ENCODE measurements around the gene TDRD5. TPM values are rescaled to one million over a fixed set of nuclear protein-coding genes. Genes with fewer than 3 reads are reported as not detected.

TDRD5 gene
- polyA plus RNA-seq, 2 of the 4 experiments (the other 2 are of a cell fraction): 0.26 to 0.37 TPM

GRCh38 chr1:179714623-179715022 lies 123.0 kb downstream of the TDRD5 start:
- Histone ChIP-seq H3K9me3 (peaks cover 39% of the 10 kb centered on the region; the same call in 2 of the 3 replicates), H3K4me1 (no peaks in the 10 kb centered on the region), H3K4me2 (no peak overlapping the region), H3K27ac (no peak overlapping the region), H3K4me3 (no peak overlapping the region)
- DNase-seq (ENCODE audit: low read depth in 1 of 2, low spot score in 1 of 2): no peak
- ATAC-seq: no peak
- ChIA-PET POLR2A (no interaction called here), CTCF (interaction anchor here (0.7 to 21.7 kb wide), 3 partner anchors 8 to 98 kb away, joined by 4 to 644 read pairs (median 12); no protein-coding TSS in a partner anchor)
- TF ChIP-seq BCL3 (IDR thresholded peaks at IDR 0.05) (no peak), MYC (IDR thresholded peaks at IDR 0.05; ENCODE audit: borderline replicate concordance, low read length) (no peak), RARB (CRISPR knock-in tag; IDR thresholded peaks at IDR 0.05) (no peak), EHF (CRISPR knock-in tag; IDR thresholded peaks at IDR 0.05) (no peak), SMC3 (IDR thresholded peaks at IDR 0.05) (no peak), HOXA7 (CRISPR knock-in tag; IDR thresholded peaks at IDR 0.05) (no peak), KDM5A (IDR thresholded peaks at IDR 0.05) (no peak), RFX5 (IDR thresholded peaks at IDR 0.05) (no peak), PBX3 (IDR thresholded peaks at IDR 0.05) (no peak), HOXB13 (CRISPR knock-in tag; IDR thresholded peaks at IDR 0.05; ENCODE audit: low read depth) (no peak), RNF2 (IDR thresholded peaks at IDR 0.05; ENCODE audit: borderline replicate concordance, low read depth) (no peak), POLR2A (IDR thresholded peaks at IDR 0.05; ENCODE audit: low read length) (no peak), MAFK (IDR thresholded peaks at IDR 0.05; ENCODE audit: partially characterized antibody) (no peak)
- FAIRE-seq: no peak

GRCh38 chr1:179719272-179719671 lies 127.6 kb downstream of the TDRD5 start:
- TF ChIP-seq FOXS1 (CRISPR knock-in tag; IDR thresholded peaks at IDR 0.05) (no peak), EP300 (IDR thresholded peaks at IDR 0.05) (no peak), RARB (CRISPR knock-in tag; IDR thresholded peaks at IDR 0.05) (no peak), TFCP2L1 (CRISPR knock-in tag; IDR thresholded peaks at IDR 0.05) (no peak), BHLHE40 (IDR thresholded peaks at IDR 0.05; ENCODE audit: low read depth, low read length) (no peak), RFX5 (IDR thresholded peaks at IDR 0.05) (no peak), POLR2A (IDR thresholded peaks at IDR 0.05; ENCODE audit: low read length) (no peak), ATOH8 (CRISPR knock-in tag; IDR thresholded peaks at IDR 0.05; ENCODE audit: low read depth) (no peak), HDAC2 (IDR thresholded peaks at IDR 0.05) (no peak), HOXB13 (CRISPR knock-in tag; IDR thresholded peaks at IDR 0.05; ENCODE audit: low read depth) (no peak), JUNB (IDR thresholded peaks at IDR 0.05) (no peak), MYC (IDR thresholded peaks at IDR 0.05; ENCODE audit: borderline replicate concordance, low read length) (no peak), PHF8 (IDR thresholded peaks at IDR 0.05; ENCODE audit: borderline replicate concordance, low read depth) (no peak)
- Histone ChIP-seq H3K9me3 (peaks cover 44% of the 10 kb centered on the region; the same call in 2 of the 3 replicates), H3K4me3 (no peak overlapping the region), H3K4me2 (no peak overlapping the region), H3K4me1 (no peaks in the 10 kb centered on the region), H3K27ac (no peak overlapping the region)
- ChIA-PET POLR2A (no interaction called here), CTCF (interaction anchor here (0.9 to 2.2 kb wide), 4 partner anchors 13 to 95 kb away, joined by 3 to 10 read pairs (median 5); no protein-coding TSS in a partner anchor)
- FAIRE-seq: no peak
- ATAC-seq: no peak
- DNase-seq (ENCODE audit: low read depth in 1 of 2, low spot score in 1 of 2): no peak

GRCh38 chr1:179728271-179728670 lies 136.6 kb downstream of the TDRD5 start:
- no peak for ATAC-seq

More at GRCh38 chr1:179728271-179728670, 136.6 kb downstream of the TDRD5 start:
- ChIA-PET CTCF (interaction anchor here (1.0 to 14.4 kb wide), 4 partner anchors 11 to 83 kb away, joined by 4 to 120 read pairs (median 32); no protein-coding TSS in a partner anchor), POLR2A (no interaction called here)
- Histone ChIP-seq H3K4me3 (no peak overlapping the region), H3K4me2 (no peak overlapping the region), H3K27ac (no peak overlapping the region), H3K4me1 (no peaks in the 10 kb centered on the region), H3K9me3 (no peaks in the 10 kb centered on the region)
- no peak for DNase-seq (ENCODE audit: low read depth in 1 of 2, low spot score in 1 of 2)
- WGBS (ENCODE audit: missing lambda C conversion rate): 0% methylated on average over 2 of the region's 2 CpGs
- FAIRE-seq: no peak
- no peak for TF ChIP-seq MAFK (IDR thresholded peaks at IDR 0.05; ENCODE audit: partially characterized antibody)
- TF ChIP-seq MYC (IDR thresholded peaks at IDR 0.05; ENCODE audit: borderline replicate concordance, low read length): no peak
- no peak for TF ChIP-seq POLR2A (IDR thresholded peaks at IDR 0.05; ENCODE audit: low read length)
- no peak for TF ChIP-seq USF2 (IDR thresholded peaks at IDR 0.05)
- no peak for TF ChIP-seq HEYL (CRISPR knock-in tag; IDR thresholded peaks at IDR 0.05)
- no peak for TF ChIP-seq RNF2 (IDR thresholded peaks at IDR 0.05; ENCODE audit: borderline replicate concordance, low read depth)
- no peak for TF ChIP-seq NR3C1 (IDR thresholded peaks at IDR 0.05)
- TF ChIP-seq POLR2AphosphoS2 (conservative IDR thresholded peaks at IDR 0.05; ENCODE audit: low read length): no peak
- no peak for TF ChIP-seq ESRRA (IDR thresholded peaks at IDR 0.05; ENCODE audit: borderline replicate concordance, low read length)
- TF ChIP-seq PHF8 (IDR thresholded peaks at IDR 0.05; ENCODE audit: borderline replicate concordance, low read depth): no peak
- TF ChIP-seq TP53 (CRISPR knock-in tag; IDR thresholded peaks at IDR 0.05): no peak

All from A549 (cell line).